KMS-11 (cell line): Measurements from ENCODE around the gene RTN4.
A peak's percentile ranks its signal among the peaks of the same experiment; 100 is the strongest.

Experiments
- H2AFZ ChIP-seq: fragments of 200-600 bp; sonication (generic); 2 replicates; pipeline ENCODE4 v1.6.1; 2016; ENCODE audit warnings: antibody characterized with exemption, mixed run types, low read depth
- H3K27ac ChIP-seq: fragments of 200-600 bp; sonication (generic); 2 replicates; pipeline ENCODE4 v1.6.1; 2016; ENCODE audit warnings: mild to moderate bottlenecking, mixed run types
- H3K27me3 ChIP-seq: fragments of 200-600 bp; sonication (generic); 2 replicates; pipeline ENCODE4 v1.6.1; 2017; ENCODE audit warnings: mild to moderate bottlenecking, low read depth, mixed run types, moderate library complexity; ENCODE audit not compliant: insufficient read depth
- H3K36me3 ChIP-seq: fragments of 200-600 bp; sonication (generic); 2 replicates; pipeline ENCODE4 v1.6.1; 2017; ENCODE audit warnings: mild to moderate bottlenecking, mixed run types; ENCODE audit not compliant: insufficient read depth
- H3K4me1 ChIP-seq: fragments of 200-600 bp; sonication (generic); 2 replicates; pipeline ENCODE4 v1.6.1; 2016; ENCODE audit warnings: mild to moderate bottlenecking, low read depth, mixed run types; ENCODE audit not compliant: poor library complexity, severe bottlenecking
- H3K4me2 ChIP-seq: fragments of 200-600 bp; sonication (generic); 2 replicates; pipeline ENCODE4 v1.7.0; 2016; ENCODE audit warnings: mild to moderate bottlenecking, mixed run types
- H3K4me3 ChIP-seq: fragments of 200-600 bp; sonication (generic); IDR thresholded peaks from 2 replicates; pipeline ENCODE4 v1.6.1; 2017; ENCODE audit warnings: low read depth, low read length, mixed read lengths; ENCODE audit not compliant: insufficient read depth
- H3K79me2 ChIP-seq: fragments of 200-600 bp; sonication (generic); 2 replicates; pipeline ENCODE4 v1.6.1; 2016; ENCODE audit warnings: low read depth, mixed run types; ENCODE audit not compliant: insufficient read depth
- H3K9ac ChIP-seq: fragments of 200-600 bp; sonication (generic); 2 replicates; pipeline ENCODE4 v1.6.1; 2016; ENCODE audit warnings: mild to moderate bottlenecking, mixed run types
- H4K20me1 ChIP-seq: fragments of 200-600 bp; sonication (generic); 2 replicates; pipeline ENCODE4 v1.6.1; 2016; ENCODE audit warnings: mild to moderate bottlenecking, mixed run types; ENCODE audit not compliant: insufficient read depth
- CTCF ChIP-seq: fragments of 200-600 bp; sonication (generic); conservative IDR thresholded peaks from 2 replicates; pipeline ENCODE4 v1.6.1; 2017; ENCODE audit warnings: low read depth, mild to moderate bottlenecking, antibody characterized with exemption, low read length, moderate library complexity, mixed read lengths

Gene RTN4

GRCh38 chr2:55038428-55038827 lies 11.8 kb downstream of the RTN4 start:
- peaks cover 65% of the 10 kb centered on the region for H4K20me1 ChIP-seq
- peaks cover 96% of the 10 kb centered on the region for H3K79me2 ChIP-seq
- no peak overlapping the region for H3K4me2 ChIP-seq
- H3K9ac ChIP-seq, result no peak overlapping the region
- TF ChIP-seq CTCF, result no peak
- peaks cover 74% of the 10 kb centered on the region for H3K4me1 ChIP-seq
- no peaks in the 10 kb centered on the region for H3K27me3 ChIP-seq
- H2AFZ ChIP-seq, result no peak overlapping the region
- no peak overlapping the region for H3K4me3 ChIP-seq
- H3K27ac ChIP-seq, result no peak overlapping the region
- H3K36me3 ChIP-seq, result no peaks in the 10 kb centered on the region

DNA sequence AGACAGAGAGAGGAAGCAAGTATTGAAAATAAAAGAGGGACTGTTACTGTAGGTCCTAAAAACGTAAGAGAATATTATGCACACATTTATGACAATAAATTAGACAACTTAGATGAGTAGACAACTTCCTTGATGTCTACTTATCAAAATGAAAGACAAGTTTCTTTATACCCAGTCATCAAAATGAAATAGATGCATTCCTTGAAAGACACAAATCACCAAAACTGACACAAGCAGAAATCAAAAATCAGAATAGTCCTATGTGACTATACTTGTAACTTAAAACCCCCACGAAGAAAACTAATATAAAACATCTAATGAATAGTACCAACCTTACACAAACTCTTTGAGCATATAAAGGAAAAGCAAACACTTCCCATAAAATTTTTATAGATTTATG lies 14.5 kb downstream of the RTN4 start:
- peaks cover 57% of the 10 kb centered on the region for H4K20me1 ChIP-seq
- H3K79me2 ChIP-seq, result peaks cover 96% of the 10 kb centered on the region
- no peak overlapping the region for H2AFZ ChIP-seq
- H3K4me1 ChIP-seq, result peaks cover 85% of the 10 kb centered on the region
- H3K36me3 ChIP-seq, result no peaks in the 10 kb centered on the region
- H3K27ac ChIP-seq, result no peak overlapping the region
- H3K9ac ChIP-seq, result no peak overlapping the region
- H3K27me3 ChIP-seq, result no peaks in the 10 kb centered on the region
- no peak overlapping the region for H3K4me2 ChIP-seq
- no peak overlapping the region for H3K4me3 ChIP-seq
- TF ChIP-seq CTCF, result no peak

DNA sequence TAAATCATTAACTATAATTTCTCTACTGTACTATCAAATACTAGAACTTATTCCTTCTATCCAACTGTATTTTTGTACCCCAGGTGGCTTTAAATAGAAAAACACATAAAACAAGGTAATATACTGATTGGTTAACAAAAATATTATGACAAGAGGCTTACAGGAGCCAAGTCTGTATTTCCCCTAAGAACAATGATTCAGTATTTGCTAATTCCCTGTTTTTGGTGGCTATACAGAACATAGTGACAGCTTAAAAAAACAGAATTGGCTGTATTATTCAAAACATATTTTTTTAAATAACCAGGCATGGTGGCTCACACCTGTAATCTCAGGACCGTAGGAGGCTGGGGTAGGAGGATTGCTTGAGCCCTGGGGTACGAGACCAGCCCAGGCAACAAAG lies 16.3 kb downstream of the RTN4 start:
- Histone ChIP-seq H3K9ac (peak overlapping the region; percentile 12; the same call in 1 of the 2 replicates), H3K79me2 (peaks cover 96% of the 10 kb centered on the region), H2AFZ (no peak overlapping the region), H3K27ac (peak overlapping the region; percentile 18; the same call in 1 of the 2 replicates), H3K4me3 (no peak overlapping the region), H3K4me2 (peak overlapping the region; percentile 60), H3K36me3 (no peaks in the 10 kb centered on the region), H3K4me1 (peaks cover 93% of the 10 kb centered on the region), H4K20me1 (peaks cover 68% of the 10 kb centered on the region), H3K27me3 (no peaks in the 10 kb centered on the region)
- no peak for TF ChIP-seq CTCF

- Histone ChIP-seq H3K4me2 (peak overlapping the region; percentile 60), H4K20me1 (peaks cover 68% of the 10 kb centered on the region), H3K36me3 (no peaks in the 10 kb centered on the region), H2AFZ (no peak overlapping the region), H3K4me3 (no peak overlapping the region), H3K79me2 (peaks cover 96% of the 10 kb centered on the region), H3K27me3 (no peaks in the 10 kb centered on the region), H3K27ac (peak overlapping the region; percentile 18), H3K9ac (0 out of 2 replicates have a peak overlapping the region, but pooled peaks have one; percentile 12), H3K4me1 (peaks cover 89% of the 10 kb centered on the region)
- no peak for TF ChIP-seq CTCF
Measured at GRCh38 chr2:55033076-55033742, 17.0 kb downstream of the RTN4 start.
